CD1c-positive myeloid dendritic cell (primary cell): ENCODE measurements around the gene ANKRD52.
"Not testable (repeated sequence)": the region's sequence is repeated elsewhere in the genome, so short reads cannot be mapped to it uniquely, and the experiment has no call there.

ENCODE experiments used
- DNase-seq: peaks from one replicate; pipeline ENCODE4 v3.0.0-alpha.2; 2016; ENCODE audit errors: extremely low spot score

Gene ANKRD52

DNA sequence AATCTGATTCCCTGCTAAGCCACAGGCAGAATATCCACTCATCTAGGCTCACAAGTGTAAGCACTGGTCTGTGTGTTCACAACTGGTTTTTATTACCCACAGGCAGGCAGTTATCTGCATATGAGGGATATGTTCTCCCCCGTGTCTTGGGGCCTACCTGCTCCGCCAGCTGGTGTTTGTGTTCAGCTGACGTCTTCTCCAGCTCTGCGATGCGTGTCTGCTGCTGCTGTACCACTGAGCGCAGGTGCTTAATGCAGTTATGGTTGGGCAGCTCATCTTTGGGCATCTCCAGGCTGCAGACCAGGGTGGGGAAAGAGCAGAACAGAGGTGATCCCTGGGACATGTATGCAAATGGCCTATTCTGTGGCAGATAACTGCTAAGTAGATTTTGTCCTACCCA, 50.2 kb downstream of the ANKRD52 start:
- DNase-seq = no peak

DNA sequence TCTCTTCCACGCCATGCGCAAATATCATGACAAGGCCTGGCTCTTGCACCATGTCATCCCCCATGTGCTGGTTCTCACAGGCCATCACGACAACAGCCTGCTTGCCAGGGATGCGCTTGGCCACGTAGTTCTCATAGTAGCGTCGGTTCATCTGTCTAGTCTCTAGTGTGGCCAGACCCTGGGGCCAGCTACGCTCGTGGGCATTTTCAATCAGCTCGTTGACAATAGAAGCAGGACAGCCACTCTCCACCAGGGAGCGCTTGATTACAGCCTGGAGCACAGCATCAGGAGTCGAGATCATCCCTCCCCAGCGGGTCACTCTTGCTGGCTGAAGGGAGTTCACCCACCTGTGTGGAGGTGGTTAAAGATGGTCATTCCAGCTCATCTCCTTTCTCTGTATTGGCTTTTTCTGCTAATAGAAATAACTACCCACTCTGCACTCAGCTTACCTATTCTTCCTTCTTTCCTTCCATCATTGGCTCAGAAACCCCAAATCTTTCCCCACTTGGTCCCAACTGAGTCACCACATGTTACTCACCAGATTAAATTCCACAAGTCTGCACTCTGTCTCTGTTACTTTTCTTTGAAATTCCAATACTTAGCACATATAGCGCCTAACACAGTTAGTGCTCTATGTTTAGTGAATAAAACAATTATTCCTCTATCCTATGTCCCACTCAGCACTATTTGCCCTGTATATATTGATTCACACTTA, 51.6 kb downstream of the ANKRD52 start:
- peak; percentile 53 for DNase-seq

DNA sequence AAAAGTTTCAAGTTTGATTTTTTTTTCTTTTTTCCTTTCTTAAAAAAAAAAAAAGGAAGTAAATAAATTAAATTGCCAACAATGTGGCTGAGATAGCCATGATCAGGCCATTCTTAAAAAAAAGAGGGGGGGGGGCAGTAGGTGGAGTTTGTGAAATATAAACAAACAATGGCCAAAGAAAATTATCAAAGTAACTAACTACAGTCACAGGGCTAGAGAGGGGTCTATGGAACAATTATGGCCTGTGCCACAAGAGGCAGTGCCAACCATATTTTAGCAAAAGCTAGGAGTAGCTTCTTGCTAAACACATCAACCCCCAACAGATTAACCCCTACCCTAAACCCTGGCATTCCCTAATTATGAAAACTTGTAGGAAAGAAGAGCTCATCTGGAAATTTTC, 52.7 kb downstream of the ANKRD52 start:
- DNase-seq = no peak

GRCh38 chr12:56204275-56204674, 53.9 kb downstream of the ANKRD52 start:
- no peak for DNase-seq

DNA sequence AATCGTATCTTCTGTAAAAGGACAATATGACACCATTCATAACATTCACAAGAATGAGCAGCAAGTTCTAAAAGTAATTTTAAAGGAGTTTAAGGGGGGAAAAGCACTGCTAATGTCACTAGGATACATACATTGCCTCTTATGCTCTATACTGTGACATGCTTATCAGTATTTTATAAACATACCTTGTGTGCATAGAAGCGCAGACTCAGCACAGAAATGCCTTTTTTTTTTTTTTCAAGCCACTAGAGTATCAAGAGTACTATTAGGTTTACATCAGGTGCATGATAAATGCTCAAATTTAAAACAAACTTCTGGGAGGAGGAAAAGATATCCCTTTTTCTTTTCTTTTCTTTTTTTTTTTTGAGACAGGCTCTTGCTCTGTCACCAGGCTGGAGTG, 55.3 kb downstream of the ANKRD52 start:
- no peak for DNase-seq

DNA sequence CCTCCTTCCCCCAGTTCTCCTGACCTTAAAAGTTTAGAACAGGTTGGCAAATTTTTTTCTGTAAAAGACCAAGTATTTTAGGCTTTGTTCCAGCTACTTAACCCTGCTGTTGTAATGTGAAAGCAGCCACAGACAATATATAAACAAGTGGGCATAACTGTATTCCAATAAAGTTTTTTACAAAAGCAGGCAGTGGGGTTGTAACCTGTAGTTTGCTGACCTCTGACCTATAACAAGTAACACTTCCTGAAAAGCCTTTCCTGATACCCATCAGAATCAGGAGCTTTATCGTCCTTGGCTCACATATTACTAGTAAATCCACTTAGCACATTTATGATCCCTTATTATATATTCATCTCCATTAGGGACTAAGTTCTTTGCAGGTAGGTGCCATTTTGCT, 55.8 kb downstream of the ANKRD52 start:
- no peak for DNase-seq

- DNase-seq = no peak
Measured at GRCh38 chr12:56198836-56199235, 59.3 kb downstream of the ANKRD52 start.

- no peak for DNase-seq
Measured at GRCh38 chr12:56197921-56198635, 60.1 kb downstream of the ANKRD52 start.

DNA sequence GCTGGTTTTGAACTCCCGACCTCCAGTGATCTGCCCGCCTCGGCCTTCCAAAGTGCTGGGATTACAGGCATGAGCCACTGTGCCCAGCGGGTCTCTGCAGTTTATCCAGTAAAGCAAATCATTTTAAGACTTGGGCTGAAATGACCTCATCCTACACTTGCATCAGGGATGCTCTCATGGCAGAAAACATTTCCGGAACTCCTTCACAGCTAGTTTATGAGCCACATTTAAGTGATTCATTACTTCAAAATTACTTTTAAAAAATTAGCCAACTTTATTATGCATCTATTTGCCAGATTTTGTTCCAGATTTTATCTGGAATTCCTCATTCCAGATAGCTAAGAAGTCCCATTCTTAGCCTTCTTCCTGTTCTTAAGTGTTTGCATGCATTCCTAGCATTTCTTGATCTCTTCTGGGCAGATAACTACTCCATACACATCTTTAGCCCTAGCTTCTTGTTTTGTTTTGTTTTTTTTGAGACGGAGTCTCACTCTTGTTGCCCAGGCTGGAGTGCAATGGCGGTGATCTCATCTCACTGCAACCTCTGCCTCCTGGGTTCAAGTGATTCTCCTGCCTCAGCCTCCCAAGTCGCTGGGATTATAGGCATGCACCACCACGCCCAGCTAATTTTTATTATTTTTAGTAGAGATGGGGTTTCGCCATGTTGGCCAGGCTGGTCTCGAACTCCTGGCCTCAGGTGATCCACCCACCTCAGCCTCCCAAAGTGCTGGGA, 61.2 kb downstream of the ANKRD52 start:
- DNase-seq = not testable (repeated sequence)

- peak; percentile 93 for DNase-seq
Measured at GRCh38 chr12:56193025-56193578, 65.1 kb downstream of the ANKRD52 start.

DNA sequence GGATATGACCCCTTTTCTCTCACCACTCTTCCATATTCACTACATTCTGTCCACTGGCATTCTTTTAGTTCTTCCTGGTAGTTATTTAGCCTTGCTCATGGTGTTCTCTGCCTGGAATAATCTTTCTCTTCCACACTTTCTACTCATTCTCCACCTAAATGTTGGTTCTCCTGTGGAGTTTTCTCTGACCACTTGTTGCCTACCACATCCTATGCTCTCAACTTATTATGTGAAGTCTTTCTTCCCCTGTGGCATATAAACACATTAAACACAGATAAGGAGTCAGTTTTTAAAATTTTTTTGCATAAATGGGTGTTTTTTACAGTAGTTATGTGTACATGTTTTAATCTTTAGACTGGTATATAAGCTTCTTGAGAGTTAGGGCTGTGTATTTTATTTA, 65.6 kb downstream of the ANKRD52 start:
- DNase-seq = no peak

DNA sequence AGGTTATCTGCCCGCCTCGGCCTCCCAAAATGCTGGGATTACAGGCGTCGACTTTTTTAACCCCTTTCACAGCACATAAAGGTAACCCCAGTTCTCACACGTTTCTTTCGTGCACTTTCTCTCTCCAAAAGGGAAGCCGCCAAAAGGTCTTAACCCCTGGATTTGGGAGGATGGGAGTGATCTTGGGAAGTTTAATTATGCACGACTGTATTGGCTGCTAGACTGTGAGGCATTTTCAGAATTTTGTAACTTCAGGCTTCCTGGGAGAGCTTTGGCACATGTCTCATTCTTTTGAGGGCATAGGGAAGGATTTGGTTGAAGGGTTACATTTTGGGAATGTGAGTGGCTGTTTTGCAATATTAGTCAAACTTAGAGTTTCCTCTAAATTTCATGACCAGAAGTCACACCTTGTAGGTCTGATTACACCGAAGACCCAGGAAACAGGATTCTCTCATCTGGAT, 67.5 kb downstream of the ANKRD52 start:
- DNase-seq = no peak

- DNase-seq = peak; percentile 73
Measured at GRCh38 chr12:56189918-56190694, 68.1 kb downstream of the ANKRD52 start.

DNA sequence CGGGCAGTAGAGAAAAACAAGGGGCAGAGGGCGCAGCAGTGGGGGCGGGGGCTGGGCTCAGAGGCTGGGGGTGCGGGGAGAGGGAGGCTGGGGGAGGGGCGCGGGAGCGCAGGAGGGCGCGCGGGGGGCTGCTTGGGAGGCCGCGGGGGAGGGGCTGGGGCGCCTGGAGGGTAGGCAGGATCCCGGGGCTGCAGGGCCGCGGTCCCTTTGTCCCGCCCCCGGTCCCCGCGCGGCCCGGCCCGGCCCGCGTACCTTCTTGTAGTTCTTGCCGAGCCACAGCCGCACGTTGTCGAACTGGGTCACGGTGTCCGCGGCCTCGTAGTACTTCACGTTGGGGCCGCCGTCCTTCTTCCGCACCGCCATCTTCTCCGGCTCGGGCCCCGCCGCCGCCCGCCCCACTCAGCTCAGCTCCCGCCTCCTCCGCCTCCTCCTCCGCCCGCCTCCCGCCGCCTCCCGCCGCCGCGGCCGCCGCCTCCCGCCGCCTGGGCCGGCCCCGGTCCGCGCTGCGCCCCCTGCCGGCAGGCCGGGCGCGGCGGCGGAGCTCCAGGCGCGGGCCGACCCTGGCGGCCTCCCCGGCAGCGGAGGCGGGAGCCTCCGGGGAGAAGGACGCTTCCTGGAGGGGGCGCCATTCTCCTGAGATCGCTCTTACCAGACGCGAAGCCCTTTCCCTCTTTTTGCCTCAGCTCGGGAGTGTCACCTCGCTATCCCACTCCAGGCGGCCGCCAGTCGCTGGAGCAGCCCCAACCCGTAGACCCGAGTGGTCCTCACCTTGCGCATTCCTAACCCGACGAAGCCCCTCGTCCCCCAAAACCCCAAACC, 68.9 kb downstream of the ANKRD52 start, which contains the start of gene SMARCC2:
Gene SMARCC2, minus strand, starts transcription at position 385 of the 819 bp plus-strand sequence. Its CDS starts 22 bp downstream, at position 363.
- DNase-seq = peak; percentile 94

DNA sequence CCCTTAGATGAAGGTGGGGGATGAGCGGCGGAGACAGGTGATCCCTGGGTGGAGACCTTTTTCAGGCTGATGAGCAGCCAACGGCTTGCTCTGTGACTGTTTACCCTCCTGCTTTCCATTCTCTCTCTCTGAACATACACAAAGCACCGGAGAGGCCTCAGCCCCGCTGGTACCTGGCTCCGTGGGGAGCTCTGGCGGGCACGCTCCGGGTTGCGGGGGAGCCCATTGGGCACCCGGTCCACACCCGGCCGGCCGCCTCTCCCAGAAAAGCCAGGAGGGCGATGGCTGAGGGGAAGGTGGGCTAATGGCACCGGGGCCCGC, 69.4 kb downstream of the ANKRD52 start:
- no peak for DNase-seq

DNA sequence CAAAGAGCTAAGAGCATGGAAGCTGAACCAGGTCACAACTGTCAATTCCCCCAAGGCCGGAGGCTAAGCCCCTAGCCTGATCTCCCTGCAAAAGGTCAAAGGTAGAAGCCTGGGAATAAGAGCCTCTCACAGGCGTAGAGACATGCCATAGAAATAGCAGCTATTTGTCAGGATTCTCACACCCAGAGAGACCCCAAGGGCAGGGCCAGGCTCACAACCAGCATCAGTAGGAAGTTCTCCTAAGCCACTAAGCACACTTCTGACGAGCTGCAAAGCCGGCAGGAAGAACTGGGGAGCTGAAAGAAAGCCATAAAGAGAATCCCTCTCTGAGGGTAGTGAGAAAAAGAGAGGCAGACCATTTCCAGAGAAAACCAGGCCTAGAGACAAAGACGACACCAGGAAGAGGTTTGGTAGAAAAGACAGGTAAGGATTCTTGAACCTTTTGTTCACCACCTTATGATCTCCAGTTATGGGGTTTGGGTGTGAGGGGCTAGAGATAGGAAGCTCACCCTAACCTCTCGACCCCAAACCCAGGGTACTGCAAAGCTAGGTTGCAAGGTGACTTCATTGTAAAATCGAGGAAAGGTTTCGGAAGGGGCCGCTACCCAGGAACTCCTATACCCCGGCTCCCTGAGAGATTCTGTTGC, 69.9 kb downstream of the ANKRD52 start:
- DNase-seq = no peak
